ENCODE measurements around the gene CDK5R1.

GRCh38 chr17:32520737-32521404 lies 34.1 kb downstream of the CDK5R1 start:
- TF ChIP-seq CTCF (IDR thresholded peaks at IDR 0.05) (no peak), EZH2 (IDR thresholded peaks at IDR 0.05; ENCODE audit: borderline replicate concordance, insufficient read depth, low read depth, low read length, poor library complexity, severe bottlenecking) (no peak)
